ENCODE data around the gene RAPGEF3. TPM values are rescaled to one million over a fixed set of nuclear protein-coding genes. Genes with fewer than 3 reads are reported as not detected.

Gene RAPGEF3
- total RNA-seq, 4 donors from 2014 or later: 18.3 to 48.2 (median 32.5) TPM

DNA sequence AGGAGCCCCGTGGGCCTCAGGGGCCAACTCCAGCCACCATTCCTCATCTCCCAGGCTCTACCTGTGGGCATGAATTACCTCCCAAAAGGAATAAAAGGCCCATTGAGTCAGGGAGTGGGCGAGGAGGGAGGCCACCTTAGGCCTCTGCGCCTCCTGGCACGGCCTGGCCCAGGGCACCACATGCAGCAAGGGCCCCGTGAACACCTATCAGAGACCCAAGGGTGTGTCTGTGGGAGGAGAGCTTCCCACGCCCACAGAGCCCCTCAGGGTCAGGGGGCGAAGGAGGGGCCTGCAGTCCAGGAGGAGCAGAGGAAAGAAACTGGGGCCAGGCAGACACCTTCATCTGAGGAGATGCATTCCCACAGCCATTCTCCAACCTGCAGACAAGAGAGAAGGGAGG, 12.2 kb downstream of the RAPGEF3 start:
- no peak for TF ChIP-seq EP300 (IDR thresholded peaks at IDR 0.05)
- TF ChIP-seq POLR2A (IDR thresholded peaks at IDR 0.05; ENCODE audit: low read depth): no peak
- Histone ChIP-seq H3K9me3 (no peaks in the 10 kb centered on the region), H3K27ac (replicated peaks in 1 of 4) (no peak overlapping the region), H3K36me3 (peaks cover 0 to 63% (median 29%) of the 10 kb centered on the region in 4 donors), H3K4me3 (no peak overlapping the region), H3K4me1 (peaks cover 6 to 12% (median 10%) of the 10 kb centered on the region in 4 donors), H3K27me3 (no peaks in the 10 kb centered on the region)
- intact Hi-C loops (cut with DNase I): no loop called here
- WGBS: 85% methylated on average over 7 of the region's 7 CpGs
- no peak for DNase-seq (ENCODE audit: extremely low spot score)

DNA sequence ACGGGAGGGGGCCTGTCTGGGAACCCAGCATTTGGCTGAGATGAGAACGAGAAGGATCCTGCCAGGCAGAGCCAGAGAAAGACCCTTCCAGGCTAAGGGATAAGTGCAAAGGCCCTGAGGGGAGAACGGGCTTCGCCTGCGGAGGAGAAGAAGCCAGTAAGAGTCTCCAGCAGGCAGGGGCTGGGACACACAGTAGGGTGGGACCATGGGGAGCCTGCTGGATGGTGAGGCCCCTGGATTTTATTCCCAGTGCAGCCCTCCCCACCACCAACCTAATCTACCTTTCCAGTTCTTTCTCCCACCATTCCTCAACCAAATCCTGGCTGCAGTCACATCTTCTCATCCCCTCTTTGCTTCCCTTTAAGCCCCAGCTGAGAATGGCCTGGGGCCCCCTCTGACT, 12.6 kb downstream of the RAPGEF3 start:
- Histone ChIP-seq H3K27ac (replicated peaks in 1 of 4) (no peak overlapping the region), H3K4me1 (peaks cover 10 to 13% (median 12%) of the 10 kb centered on the region in 4 donors), H3K36me3 (peaks cover 0 to 58% (median 28%) of the 10 kb centered on the region in 4 donors), H3K27me3 (no peaks in the 10 kb centered on the region), H3K4me3 (no peak overlapping the region), H3K9me3 (no peaks in the 10 kb centered on the region)
- no peak for DNase-seq (ENCODE audit: extremely low spot score)
- no peak for TF ChIP-seq EP300 (IDR thresholded peaks at IDR 0.05)
- TF ChIP-seq POLR2AphosphoS5 (IDR thresholded peaks at IDR 0.05): no peak
- TF ChIP-seq, protein P1, sequence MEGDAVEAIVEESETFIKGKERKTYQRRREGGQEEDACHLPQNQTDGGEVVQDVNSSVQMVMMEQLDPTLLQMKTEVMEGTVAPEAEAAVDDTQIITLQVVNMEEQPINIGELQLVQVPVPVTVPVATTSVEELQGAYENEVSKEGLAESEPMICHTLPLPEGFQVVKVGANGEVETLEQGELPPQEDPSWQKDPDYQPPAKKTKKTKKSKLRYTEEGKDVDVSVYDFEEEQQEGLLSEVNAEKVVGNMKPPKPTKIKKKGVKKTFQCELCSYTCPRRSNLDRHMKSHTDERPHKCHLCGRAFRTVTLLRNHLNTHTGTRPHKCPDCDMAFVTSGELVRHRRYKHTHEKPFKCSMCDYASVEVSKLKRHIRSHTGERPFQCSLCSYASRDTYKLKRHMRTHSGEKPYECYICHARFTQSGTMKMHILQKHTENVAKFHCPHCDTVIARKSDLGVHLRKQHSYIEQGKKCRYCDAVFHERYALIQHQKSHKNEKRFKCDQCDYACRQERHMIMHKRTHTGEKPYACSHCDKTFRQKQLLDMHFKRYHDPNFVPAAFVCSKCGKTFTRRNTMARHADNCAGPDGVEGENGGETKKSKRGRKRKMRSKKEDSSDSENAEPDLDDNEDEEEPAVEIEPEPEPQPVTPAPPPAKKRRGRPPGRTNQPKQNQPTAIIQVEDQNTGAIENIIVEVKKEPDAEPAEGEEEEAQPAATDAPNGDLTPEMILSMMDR (IDR thresholded peaks at IDR 0.05): no peak
- no peak for TF ChIP-seq POLR2A (IDR thresholded peaks at IDR 0.05; ENCODE audit: low read depth)
- intact Hi-C loops (cut with DNase I): no loop called here
- WGBS: 94% methylated on average over 5 of the region's 5 CpGs

- Histone ChIP-seq H3K27me3 (no peaks in the 10 kb centered on the region), H3K9me3 (no peaks in the 10 kb centered on the region), H3K4me3 (no peak overlapping the region), H3K36me3 (peaks cover 0 to 53% (median 26%) of the 10 kb centered on the region in 4 donors), H3K4me1 (peaks cover 14 to 18% (median 16%) of the 10 kb centered on the region in 4 donors), H3K27ac (replicated peaks in 1 of 4) (no peak overlapping the region)
- WGBS: 73% methylated on average over 16 of the region's 16 CpGs
- TF ChIP-seq POLR2A (IDR thresholded peaks at IDR 0.05; ENCODE audit: low read depth) (no peak), EP300 (IDR thresholded peaks at IDR 0.05) (no peak), POLR2AphosphoS5 (IDR thresholded peaks at IDR 0.05) (no peak)
- TF ChIP-seq, protein P1 (IDR thresholded peaks at IDR 0.05): no peak
- intact Hi-C loops (cut with DNase I): no loop called here
- no peak for DNase-seq (ENCODE audit: extremely low spot score)
Measured at GRCh38 chr12:47745485-47746041, 13.1 kb downstream of the RAPGEF3 start.

DNA sequence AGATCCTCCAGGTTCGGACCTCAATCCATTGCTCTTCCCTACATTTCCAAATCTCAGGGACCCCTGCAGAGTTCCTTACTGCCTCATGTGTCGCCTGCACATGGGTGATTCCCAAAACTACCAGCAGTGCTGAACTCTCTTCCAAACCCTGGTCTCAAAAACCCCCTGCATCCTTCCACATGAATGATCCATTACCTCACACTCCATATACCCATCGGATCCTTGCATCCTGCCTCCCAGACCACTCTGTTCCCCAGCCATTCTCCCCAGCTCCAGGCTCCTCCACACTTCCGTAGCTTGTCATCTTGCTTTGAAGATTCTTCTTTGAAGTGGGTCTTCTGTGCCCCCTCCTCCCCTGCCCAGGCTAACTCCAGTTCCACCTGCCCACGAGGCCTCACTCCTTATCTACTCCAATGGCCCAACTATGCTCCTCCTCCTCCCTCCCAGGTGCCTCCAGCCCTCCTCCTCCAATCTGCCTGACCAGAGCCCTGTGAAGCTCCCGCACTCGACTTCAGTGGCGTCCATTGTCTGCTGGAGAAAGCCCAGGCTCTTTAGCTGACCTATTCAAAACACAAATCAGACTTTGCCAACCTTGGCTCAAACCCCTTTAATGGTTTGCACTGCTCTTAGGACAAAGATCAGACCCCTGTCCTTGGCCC, 13.8 kb downstream of the RAPGEF3 start:
- no peak overlapping the region for H3K27ac ChIP-seq (replicated peaks in 1 of 4)
- no peak overlapping the region for H3K4me3 ChIP-seq
- WGBS: 89% methylated on average over 8 of the region's 8 CpGs
- intact Hi-C loops (cut with DNase I): loop anchor here (5.0 kb wide), 1 partner anchor 32 kb away; no protein-coding TSS in a partner anchor
- peaks cover 0 to 47% (median 21%) of the 10 kb centered on the region in 4 donors for H3K36me3 ChIP-seq
- no peak for TF ChIP-seq POLR2AphosphoS5 (IDR thresholded peaks at IDR 0.05)
- TF ChIP-seq, protein P1 (IDR thresholded peaks at IDR 0.05): no peak
- H3K9me3 ChIP-seq: no peaks in the 10 kb centered on the region
- peaks cover 21 to 25% (median 22%) of the 10 kb centered on the region in 4 donors for H3K4me1 ChIP-seq
- no peaks in the 10 kb centered on the region for H3K27me3 ChIP-seq
- DNase-seq (ENCODE audit: extremely low spot score): no peak

GRCh38 chr12:47744005-47744651, 14.6 kb downstream of the RAPGEF3 start:
- peaks cover 0 to 39% (median 15%) of the 10 kb centered on the region in 4 donors for H3K36me3 ChIP-seq
- DNase-seq (ENCODE audit: extremely low spot score): no peak
- H3K27ac ChIP-seq (replicated peaks in 1 of 4): no peak overlapping the region
- no peaks in the 10 kb centered on the region for H3K27me3 ChIP-seq
- WGBS: 78% methylated on average over 9 of the region's 10 CpGs
- H3K4me3 ChIP-seq: no peak overlapping the region
- H3K9me3 ChIP-seq: no peaks in the 10 kb centered on the region
- peaks cover 25 to 30% (median 29%) of the 10 kb centered on the region in 4 donors for H3K4me1 ChIP-seq
- intact Hi-C loops (cut with DNase I): loop anchor here (5.0 kb wide), 1 partner anchor 33 kb away; no protein-coding TSS in a partner anchor
- TF ChIP-seq POLR2A (IDR thresholded peaks at IDR 0.05; ENCODE audit: low read depth) (no peak), EP300 (IDR thresholded peaks at IDR 0.05) (no peak)
- TF ChIP-seq, protein P1 (IDR thresholded peaks at IDR 0.05): peak in 2 of 3 experiments; percentile 18 to 37

Data from esophagus muscularis mucosa (tissue), 4 donors.